ENCODE measurements around the gene TYSND1.
"Not testable (repeated sequence)": the region's sequence is repeated elsewhere in the genome, so short reads cannot be mapped to it uniquely, and the experiment has no call there.

TYSND1 gene

DNA sequence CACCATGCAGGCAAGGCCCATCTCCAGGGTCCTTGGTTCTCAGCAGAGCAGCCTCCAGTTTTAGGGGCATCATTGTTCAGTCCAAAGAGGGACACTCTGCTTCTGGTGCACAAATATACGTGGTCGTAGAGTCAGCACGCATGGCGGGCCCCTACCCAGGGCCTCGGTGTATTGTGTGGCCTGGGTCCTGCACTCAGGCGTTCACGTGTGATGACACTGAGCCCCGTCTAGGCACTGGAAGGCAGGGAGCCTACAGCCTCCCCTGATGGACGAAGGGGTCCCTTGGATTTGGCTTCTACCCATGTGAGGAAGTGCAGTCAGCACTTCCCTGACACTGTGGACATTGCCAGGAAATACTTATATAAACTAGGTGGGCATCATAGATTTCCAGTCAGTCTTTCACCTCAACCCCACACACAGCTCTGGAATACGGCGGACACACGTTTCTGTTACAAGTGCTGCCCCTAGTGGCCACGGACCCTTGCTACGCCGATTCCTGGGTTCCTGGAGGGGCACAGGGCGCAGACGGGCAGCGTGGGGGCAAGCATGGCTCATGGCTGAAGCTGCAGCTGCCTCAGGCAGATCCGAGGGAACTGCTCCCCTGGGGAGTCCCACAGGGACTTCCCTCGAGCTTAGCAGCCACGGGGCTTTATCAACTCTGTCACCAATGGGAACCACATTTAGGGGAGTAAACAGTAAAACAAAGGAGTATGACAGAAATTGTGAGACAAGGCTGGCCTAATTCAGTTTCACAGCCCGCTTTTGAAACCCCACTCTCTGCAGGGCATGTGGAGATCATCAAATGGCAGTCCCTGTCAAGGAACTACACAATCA is 39.3 kb downstream of the TYSND1 start:
- DNase-seq: no peak

DNA sequence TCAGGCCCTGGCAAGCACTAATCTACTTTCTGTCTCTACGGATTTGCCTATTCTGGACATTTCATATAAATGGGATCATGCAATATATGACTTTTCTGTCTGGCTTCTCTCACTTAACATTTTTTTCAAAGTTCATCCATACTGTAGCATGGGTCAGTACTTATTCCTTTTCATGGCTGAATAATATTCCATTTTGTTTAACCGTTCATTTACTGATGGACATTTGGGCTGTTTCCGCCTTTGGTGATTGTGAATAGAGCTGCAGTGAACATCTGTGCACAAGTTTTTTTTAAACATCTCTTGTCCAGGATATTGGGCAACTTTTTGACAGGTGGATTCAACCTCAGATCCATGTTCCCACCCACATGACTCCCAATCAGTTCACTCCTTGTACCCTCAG is 44.8 kb downstream of the TYSND1 start:
- no peak for DNase-seq

DNA sequence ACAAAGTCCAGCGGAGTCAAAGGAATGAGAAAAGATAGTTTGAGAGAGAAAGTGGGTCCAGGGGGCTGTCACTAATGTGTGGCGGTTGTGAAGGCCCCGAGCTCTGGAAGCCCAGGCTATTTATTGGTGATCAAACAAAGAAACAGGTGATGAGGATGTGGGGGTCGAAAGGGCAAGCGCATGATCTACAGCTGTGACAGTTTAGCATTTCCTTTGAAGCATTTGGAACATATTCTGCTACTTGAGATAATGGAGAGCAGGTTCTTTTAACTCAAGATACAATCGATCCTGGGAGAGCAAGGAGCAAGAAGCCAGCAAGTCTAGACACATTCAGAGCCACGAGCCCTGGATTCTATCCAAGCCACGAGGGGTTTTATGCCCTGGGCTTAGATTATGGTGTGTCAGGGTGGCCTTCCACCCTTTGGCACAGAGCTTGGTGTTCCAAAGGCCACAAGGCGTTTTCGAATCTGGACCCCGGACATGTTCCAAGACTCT is 45.4 kb downstream of the TYSND1 start:
- DNase-seq: not testable (repeated sequence)

DNA sequence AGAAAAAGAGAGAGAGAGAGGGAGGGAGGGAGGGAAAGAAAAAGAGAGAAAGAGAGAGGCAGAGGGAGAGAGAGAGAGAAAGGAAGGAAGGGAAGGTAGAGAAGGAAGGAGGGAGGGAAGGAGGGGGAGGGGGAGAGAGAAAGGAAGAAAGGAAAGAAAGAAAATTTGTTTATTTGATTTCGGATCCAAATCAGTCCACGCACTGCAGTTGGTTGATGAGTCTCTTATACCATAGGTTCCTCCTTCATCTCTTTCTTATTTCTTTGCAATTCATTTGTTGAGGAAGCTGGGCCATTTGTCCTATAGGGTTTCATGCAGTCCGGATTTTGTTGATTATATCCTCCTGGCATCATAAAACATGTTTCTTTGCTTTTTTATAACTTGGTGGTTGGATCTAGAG is 48.2 kb downstream of the TYSND1 start:
- no peak for DNase-seq

DNA sequence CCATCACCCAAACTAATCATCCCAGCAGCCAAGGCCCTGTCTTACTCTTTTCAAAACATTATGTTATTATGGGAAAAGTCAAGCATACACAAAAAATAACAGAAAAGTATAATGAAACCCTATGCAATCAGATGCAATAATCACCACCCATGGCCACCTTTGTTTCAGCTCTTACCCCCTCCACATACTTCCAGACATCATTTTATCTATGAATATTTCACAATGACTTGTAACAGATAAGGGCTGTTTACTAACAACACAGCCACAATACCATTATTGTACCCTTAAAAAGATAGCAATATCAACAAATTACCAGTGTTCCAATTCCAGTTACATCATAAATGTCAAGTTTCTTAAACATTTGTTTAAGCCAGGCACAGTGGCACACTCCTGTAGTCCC is 49.0 kb downstream of the TYSND1 start:
- DNase-seq: no peak

DNA sequence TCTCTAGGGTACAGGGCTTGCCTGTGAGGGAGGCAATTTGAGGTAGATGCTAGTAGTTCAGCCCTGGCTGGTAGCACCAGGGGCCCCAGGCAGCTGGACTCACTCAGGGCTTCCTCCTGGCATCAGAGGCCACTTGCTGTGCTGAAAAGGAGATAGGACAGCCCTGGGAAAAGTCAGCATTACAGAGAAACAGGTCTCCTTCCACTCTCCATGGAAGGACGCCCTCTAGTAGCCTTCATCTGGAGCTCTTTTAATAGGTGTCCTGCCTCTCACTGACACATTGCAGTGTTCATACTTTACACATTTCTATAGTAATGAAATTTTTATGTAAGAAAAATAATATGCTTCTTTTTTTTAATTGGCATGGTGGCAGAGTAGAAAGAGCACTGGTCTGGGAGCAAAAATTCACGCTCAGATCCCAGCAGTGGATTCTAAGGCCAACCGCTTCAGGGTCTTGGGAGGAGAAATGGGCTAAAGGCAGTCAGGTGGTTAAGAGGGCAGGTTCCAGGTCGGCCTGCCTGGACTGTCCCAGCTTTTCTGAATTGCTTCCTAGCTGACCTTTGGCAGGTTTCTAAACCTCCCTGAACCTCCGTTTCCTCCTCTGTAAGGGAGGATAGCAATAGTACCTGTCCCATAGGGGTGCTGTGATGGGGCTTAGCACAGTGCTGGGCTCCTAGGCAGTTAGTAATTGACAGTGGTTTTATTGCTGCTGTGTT is 49.6 kb downstream of the TYSND1 start:
- DNase-seq: no peak

DNA sequence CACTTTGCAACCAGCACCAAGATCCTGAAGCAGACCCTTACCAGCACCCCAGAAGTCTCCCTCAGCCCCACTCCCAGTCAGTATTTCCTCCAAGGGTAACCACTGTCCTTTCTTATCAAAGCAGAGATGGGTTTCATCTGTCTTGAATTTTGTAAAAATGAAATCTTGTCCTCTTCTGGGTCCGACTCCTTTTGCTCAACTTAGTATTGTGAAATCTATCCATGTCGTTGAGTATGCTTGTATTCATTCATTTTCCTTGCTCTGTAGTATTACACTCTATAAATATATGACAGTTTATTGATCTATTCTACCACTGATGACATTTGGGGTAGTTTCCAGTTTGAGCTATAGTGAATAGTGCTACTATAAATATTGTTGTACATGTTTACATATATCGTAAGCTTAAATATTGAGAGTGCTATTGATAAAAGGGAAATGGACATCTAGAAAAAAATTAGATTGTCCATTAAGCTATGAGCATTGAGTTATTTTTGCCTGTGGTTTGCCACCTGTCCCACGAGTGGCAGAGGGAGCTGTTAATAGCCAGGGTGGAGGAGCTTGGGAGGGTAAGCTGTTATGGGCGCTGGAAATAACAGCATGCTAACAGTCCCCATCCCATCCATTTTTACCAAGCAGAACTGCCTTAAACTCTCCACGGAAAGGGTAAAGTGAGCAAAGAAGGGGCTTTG is 50.3 kb downstream of the TYSND1 start:
- no peak for DNase-seq

DNA sequence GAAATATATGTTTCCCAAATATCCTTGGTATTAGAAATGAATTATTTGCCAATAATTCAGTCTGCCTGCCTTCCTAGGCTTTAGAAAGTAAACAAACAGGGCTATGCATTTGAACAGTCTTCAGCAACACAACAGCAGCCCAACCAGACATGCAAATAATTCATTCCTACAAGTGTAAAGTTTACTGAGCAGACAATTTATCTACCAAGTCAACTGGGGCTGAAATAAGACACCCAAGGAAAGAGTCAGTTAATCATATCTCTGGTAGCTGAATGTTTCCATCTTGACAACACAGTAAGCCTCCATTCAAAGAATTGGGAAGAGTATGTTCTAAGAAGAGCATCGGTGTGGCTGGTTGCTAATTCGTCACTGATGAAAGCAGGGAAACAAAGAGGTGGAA is 52.2 kb downstream of the TYSND1 start:
- no peak for DNase-seq

DNA sequence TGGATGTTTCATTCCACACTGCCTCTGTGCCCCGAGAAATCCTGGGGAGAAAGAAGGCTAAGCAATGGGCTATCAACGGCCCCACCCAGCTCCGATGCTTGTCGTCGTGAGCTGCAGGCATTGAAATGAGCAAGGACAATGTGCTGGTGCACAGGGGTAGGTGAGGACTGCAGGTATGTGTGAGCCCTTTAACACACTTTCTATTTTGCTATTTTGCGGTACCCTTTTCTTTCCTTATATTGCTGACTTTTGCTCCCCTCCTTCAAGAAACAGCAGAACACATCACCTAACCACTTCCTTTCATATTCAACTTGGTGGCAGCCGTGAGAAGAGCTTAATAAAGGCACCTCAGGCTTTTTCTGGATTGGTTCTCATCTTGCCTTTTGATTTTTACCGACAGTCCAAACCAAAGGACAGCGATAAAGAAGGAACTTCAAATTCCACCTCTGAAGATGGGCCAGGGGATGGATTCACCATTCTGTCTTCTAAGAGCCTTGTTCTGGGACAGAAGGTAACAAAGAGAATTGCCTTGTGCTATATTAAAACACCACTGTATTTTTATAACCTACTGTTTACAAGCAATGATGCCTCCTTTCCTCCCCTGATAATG is 53.1 kb downstream of the TYSND1 start:
- no peak for DNase-seq

DNA sequence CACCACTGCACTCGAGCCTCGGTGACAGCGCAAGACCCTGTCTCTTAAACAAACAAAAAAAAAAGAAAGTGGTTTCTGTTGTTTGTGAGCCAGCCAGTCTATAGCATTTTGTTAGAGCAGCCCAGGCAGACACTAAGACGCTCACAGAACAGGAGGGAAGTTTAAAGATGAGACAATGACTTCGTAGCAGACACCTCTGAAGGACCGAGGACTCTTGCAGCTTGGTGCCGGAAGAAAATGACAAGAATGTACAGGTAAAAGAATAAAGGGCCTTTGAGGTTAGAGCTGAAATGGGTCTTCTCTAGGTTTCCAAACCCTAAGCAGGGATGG is 54.1 kb downstream of the TYSND1 start:
- DNase-seq: no peak

DNA sequence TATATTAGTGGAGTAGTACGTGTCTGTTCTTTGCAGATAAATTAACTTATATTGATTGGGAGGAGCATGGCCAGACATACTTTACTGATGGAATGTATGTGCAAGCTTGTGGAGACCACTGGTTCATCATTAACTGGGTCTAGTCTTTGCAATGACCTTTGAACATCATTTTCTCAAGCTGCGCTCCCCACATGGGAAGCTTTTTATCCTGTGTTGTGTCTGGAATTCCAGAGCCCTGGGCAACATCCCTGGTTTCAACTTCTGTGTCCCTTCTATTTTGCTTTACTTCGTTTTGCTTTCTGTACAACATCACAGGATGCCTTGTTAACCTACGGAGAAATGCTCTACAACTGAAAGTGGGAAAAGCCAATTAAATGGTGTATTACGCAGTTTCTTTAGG is 55.5 kb downstream of the TYSND1 start:
- no peak for DNase-seq

DNA sequence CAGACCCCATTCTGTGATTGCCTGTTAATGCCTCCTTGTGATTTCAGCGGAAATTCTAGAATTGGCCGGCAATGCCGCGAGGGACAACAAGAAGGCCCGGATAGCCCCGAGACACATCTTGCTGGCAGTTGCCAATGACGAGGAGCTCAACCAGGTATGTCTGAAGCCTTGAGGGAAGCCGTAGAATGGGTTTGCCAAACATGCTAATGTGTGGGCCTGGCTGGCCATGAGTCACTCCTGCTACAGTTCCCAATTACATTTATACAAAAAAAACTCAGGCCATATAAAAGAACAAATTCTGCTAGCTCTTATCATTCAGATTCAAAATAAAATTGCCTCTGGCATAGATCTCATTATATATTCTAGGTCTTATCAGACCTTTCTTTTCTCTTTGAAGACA is 56.5 kb downstream of the TYSND1 start:
- DNase-seq: no peak

DNA sequence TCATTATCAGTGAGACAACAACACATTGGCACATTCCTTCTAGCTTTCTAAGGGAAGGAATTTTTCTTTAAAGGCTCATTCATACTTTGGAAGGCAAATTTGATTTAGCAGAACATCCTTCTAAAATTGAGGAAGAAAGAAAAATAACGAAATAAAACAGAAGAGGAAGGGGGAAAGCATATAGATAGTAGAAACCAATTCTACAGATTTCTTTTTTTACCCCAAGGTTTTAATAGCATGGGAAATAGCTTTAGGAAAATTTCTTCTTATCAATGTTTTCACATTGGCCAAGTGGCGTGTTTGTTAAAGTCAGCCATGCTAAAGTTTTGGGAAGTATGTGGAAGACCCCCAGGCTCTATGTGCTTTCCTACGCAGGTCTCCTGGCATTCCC is 58.2 kb downstream of the TYSND1 start:
- DNase-seq: no peak
